Measurements from ENCODE around the gene LRP6.

LRP6 gene

GRCh38 chr12:12068751-12069150 lies 198.1 kb downstream of the LRP6 start:
- DNase-seq: no peak

Measured in NCI-H446 (cell line).